GM12892 (cell line): ENCODE data around the gene ADM2.

Experiments
- DNase-seq: peaks from one replicate; pipeline ENCODE4 v3.0.0; 2011; ENCODE audit not compliant: insufficient read length
- FAIRE-seq: peaks from 2 replicates; lab custom pipeline; 2011; peaks lifted over from hg19 to GRCh38; lab: Jason Lieb, UNC
- POLR2A ChIP-seq: IDR thresholded peaks from 2 replicates; pipeline ENCODE4 v1.6.1; 2011; ENCODE audit warnings: low read depth, low read length, control low read depth
- POLR2AphosphoS5 ChIP-seq: IDR thresholded peaks from 2 replicates; pipeline ENCODE4 v1.6.1; 2011; ENCODE audit warnings: low read depth, low read length, control low read depth
- TAF1 ChIP-seq: IDR thresholded peaks from 2 replicates; pipeline ENCODE4 v1.6.1; 2011; ENCODE audit warnings: low read depth, mild to moderate bottlenecking, control low read depth, low read length, borderline replicate concordance

Gene ADM2

DNA sequence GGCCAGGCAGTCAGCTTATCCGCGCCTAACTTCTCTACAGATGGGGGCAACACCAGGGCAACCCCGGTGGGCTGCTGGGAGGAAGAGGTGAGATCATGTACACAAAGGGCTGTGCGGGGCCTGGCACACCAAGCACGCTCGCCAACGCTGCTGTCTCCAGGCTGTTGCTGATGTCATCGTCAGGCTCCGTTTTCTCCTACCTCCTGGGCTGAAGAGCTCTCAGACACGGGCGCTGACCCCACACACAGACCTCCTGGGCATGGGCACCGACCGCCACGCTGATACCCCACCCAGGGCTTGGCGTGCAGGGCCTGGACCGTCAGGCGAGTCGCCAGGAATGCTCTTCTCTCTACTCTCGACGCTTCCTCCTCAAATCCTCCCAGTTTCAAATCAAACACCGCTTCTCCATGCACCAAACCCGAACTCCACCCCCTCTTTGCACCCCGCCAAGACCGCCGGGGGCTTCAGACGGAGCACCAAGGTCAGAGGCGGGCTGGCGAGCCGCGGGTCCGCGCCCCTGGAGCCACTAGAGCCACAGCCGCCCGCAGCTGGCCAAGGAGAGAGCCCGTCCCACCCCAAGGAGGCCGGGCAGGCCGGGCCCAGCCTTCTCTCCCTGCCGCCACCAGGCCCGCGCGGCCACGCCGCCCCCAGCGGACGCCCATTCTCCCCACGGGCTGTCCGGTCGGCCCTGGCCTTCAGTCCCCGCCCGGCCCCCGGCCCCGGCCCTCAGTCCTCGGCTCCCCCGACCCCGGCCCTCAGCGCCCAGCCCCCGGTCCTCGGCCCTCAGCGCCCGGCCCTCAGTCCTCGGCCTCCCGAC is 7.3 kb upstream of the ADM2 start:
- FAIRE-seq (peak; percentile 42), DNase-seq (no peak)
- TF ChIP-seq POLR2AphosphoS5 (no peak), POLR2A (0 out of 2 replicates have a peak, but pooled peaks have one; percentile 8)

DNA sequence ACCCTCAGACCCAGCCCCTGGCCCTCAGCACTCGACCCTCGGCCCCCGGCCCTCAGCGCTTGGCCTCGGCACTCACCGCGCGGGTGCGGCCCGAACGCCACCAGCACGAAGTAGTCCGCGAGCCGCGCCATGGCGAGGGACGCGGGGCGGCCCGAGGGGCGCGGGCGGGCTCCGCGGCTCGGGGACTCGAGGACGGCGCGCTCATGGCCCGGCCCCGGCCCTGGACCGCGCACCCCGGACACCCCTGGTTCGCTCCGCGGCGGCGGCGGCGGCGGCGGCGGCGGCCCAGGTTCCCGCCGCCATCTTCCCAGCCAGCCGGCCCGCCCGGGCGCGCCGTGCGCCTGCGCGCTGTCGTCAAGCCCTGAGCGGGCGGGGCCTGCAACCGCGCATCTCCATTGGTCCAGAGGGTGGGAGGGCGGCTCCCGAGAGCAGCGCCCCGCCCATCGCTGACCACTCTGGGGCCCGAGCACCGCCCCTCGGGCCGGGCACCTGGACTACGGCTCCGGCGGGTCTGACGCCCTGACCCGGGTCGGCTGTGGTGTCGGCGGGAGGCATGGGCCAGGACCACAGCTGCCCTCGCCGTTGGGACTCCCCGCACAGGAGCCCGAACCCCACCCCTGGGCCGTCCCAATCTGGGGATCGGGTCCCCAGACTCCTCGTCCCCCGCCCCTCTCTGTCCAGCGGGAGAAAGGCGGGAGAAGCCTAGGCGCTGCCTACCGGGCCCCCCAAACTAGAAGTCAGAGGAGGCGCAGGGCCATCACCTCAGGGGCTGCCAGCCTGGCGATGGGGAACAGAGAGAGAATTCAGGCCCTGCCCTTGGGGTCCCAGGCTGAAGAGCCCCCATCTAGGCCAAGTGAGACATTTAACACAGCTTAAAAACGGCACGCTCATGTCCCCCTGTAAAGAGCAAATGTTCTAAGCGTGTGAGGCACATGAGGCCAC is 6.4 kb upstream of the ADM2 start, which contains the start of gene SBF1:
SBF1 (minus strand) TSS at position 326 of the 942 bp plus-strand sequence; CDS start at position 131, 195 bp downstream.
- FAIRE-seq (peak; percentile 99), DNase-seq (peak; percentile 99)
- peak; percentile 34; the same call in 1 of the 2 replicates for TF ChIP-seq POLR2A
- TF ChIP-seq POLR2AphosphoS5 = no peak

DNA sequence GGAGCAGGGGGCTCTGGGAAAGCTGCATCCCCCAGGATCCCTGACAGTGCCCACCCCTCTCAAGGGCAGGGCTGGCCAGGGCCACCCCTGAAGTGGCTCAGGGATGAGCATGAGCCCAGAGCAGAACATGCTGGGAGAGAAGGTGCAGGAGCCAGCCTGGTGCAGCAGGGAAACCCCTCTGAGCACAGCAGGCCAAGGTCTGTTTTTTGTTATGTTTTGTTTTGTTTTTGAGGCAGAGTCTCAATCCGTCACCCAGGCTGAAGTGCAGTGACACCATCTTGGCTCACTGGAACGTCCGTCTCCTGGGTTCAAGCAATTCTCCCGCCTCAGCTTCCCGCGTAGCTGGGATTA is 5.7 kb upstream of the ADM2 start:
- no peak for TF ChIP-seq POLR2AphosphoS5
- TF ChIP-seq TAF1 = no peak
- TF ChIP-seq POLR2A = no peak
- DNase-seq (no peak), FAIRE-seq (no peak)

DNA sequence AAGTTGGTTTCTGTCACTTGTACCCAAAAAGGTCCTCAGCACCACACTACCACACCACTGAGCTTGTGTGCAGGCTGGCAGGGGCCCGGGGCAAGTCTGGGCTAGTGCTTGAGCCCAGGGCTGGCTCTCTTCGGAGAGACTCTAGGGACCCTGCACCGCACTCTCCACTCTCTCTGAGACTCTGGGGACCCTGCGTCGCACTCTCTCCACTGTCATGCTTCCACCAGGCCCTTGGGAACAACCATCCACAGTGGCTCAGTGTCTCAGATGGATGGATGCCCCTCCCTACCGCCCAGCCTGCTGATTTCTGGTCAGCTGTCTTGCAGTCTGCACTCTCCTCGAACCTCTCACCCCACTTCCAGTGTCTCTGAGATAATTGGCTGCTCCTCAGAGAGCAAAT is 4.5 kb upstream of the ADM2 start:
- no peak for DNase-seq
- no peak for FAIRE-seq
- TF ChIP-seq POLR2A = no peak
- TF ChIP-seq POLR2AphosphoS5 = no peak

DNA sequence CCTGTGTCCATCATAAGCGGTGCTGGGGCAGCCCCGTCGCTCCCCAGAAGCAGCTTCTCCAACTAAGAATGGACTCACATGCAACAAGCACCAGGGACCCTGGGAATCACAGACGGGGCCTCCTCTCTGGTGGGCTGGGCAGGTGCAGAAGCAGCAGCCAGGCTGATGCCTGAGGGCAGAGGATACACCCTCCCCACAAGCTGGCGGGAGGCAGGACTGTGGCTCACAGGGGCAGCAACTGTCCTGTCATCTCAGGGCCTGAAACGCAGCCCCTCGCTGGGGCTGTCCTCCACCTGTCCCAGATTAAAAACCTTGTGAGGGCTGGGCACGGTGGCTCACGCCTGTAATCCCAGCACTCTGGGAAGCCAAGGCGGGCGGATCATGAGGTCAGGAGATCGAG is 3.4 kb upstream of the ADM2 start:
- DNase-seq (no peak), FAIRE-seq (no peak)
- no peak for TF ChIP-seq POLR2A
- no peak for TF ChIP-seq TAF1

DNA sequence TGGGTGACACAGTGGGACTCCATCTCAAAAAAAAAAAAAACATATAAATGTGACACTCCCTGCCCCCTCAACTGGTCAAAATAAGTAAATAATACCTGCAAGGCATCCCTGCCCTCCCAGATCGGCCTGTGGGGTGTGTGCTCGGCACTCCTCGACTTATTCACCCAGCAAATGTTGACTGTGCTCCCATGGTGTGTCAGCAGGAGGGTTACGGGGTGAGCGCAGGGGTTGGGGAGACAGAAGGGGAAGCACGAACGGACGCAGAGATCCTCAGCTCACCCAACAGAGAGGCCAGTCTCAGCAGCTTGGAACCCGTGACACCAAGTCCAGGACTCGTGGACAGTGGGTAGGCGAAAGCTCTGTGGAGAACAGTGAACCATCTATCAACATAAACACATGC is 1.6 kb upstream of the ADM2 start:
- DNase-seq (no peak), FAIRE-seq (no peak)
- TF ChIP-seq POLR2A (no peak), TAF1 (no peak), POLR2AphosphoS5 (no peak)

DNA sequence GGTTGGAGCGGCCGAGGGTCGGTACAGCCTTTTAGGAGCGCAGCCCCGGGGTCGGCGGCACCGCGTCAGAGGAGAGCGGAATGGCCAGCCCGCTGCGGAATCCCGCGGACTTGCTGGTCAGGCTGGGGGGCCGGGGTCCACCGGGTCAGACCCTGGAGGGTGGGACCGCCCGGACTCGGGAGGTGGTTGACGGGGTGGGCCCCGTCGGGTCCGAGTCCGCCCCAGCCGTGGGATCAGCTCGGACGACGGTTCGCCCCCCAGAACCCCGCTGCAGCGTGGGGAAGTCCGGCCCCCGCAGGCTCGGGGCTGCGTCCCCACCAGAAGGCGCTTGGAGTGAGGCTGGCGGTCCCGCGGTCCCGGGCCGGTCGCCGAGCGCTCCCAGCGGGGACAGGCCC is 301 bp upstream of the ADM2 start:
- no peak for FAIRE-seq
- no peak for DNase-seq
- TF ChIP-seq POLR2AphosphoS5 (no peak), TAF1 (no peak), POLR2A (no peak)

DNA sequence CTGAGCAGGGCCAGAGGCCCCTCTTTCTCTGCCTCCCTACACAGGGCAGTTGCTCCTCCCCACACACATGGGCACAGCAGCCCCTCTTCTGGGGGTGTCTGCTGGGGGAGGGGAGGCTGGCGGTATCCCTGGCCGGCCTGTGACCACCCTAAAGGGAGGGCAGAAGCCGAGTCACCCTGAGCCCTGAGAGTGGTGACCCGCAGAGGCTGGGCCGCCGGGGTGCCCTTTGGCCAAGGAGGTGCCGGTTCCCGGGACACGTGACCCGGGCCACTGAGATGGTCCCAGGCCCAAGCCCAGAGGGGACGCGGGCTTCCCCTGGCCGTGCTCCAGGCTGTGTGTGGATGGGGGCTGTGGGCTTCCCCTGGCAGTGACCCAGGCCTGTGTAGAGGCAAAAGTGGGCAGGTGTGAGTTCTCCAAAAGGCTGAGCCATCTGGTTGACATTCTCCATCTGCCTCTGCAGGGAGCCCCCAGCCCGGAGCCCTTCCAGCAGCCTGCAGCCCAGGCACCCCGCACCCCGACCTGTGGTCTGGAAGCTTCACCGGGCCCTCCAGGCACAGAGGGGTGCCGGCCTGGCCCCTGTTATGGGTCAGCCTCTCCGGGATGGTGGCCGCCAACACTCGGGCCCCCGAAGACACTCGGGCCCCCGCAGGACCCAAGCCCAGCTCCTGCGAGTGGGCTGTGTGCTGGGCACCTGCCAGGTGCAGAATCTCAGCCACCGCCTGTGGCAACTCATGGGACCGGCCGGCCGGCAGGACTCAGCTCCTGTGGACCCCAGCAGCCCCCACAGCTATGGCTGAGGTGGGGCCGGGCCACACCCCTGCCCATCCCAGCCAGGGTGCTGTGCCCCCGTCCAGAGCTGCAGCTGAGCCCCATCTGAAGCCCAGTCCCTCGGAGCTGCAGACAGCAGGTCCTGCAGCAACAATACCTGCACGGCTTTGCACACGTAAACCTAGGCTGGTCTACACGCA is 1.0 kb downstream of the ADM2 start:
- no peak for DNase-seq
- FAIRE-seq = no peak
- TF ChIP-seq POLR2AphosphoS5 (no peak), TAF1 (no peak), POLR2A (no peak)

DNA sequence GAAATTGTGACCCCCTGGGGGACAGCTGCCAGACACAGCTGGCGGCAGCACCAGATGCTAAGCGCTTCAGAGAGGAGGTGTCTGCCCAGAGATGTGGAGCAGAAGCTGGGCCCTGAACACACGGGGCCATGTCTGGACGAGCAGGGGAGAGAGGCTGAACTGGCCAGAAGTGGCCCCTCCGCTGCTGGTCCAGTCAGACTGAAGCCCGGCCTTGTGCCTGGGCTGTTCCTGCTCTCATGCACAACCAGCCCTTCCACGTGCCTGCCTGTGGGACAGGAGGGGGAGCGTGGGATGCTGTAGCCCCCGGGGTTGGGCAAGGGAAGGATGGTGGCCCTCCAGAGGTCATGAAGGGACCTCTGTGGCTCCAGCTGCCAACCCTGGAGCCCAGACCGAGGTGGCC is 1.8 kb downstream of the ADM2 start:
- DNase-seq = no peak
- TF ChIP-seq TAF1 (no peak), POLR2A (no peak), POLR2AphosphoS5 (no peak)
- no peak for FAIRE-seq

DNA sequence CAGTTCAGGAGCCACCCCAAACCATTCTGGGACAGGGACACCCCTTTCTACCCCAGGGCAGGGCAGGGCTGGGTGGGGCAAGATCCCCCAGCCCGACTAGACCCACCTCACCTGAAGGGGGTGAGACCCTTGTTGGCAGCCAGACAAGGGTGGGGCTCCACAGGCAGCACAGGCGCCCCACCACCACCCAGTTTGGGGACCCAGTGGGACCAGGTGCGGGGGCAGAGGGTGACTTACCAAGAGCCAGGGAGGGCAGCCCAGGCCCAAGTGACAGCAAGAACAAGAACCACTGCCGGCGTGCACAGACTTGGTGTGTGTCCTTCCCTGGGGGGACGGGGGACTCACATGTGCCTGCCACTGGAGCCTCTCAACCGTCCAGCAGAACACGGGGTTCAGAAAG is 2.2 kb downstream of the ADM2 start:
- TF ChIP-seq TAF1 = no peak
- TF ChIP-seq POLR2AphosphoS5 = no peak
- TF ChIP-seq POLR2A = no peak
- no peak for DNase-seq
- no peak for FAIRE-seq

DNA sequence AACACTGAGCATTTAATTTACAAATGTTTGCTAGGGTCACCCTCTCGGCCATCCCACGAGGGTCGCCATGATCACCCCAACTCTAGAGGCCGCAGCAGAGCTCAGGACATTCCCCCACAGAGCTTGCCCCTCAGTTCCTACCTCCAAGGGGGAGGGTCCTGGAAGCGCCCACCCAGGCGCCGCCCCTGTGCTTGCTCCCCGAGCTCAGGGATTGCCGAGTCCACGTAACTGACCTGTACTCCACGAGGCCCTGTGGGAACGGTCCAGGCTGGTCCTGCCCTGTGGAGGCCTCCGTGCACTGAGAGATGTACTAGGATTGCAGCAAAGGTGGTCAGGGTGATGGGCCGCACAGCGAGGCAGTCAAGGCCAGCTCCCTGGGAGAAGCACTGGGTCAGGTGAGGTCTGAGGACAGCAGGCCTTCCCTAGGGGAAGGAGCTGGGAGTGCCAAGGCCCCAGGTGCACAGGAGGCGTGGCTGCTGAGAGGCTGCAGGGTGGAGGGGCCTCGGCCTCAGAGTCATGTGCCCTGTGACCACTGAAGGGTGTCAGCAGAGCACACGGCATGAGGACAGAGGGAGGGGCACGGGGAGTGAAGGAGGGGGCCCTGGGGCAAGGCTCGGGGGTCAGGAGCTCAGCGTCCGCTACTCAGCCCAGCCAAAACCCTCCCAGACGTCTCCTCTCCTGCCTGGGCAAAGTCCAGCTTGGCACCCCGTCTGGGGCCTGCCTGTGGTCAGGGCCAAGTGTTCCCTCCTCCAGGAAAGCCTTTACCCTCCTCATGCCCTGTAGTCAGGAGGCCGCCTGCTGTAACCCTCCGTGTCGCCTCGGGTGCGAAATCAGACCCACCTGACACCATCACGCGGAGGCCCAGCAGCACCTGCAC is 2.9 kb downstream of the ADM2 start:
- FAIRE-seq (no peak), DNase-seq (no peak)
- TF ChIP-seq POLR2A (no peak), TAF1 (no peak), POLR2AphosphoS5 (no peak)
